SK-N-SH (cell line): ENCODE measurements around the gene FBXO10. TPM values are rescaled to one million over a fixed set of nuclear protein-coding genes. Genes with fewer than 3 reads are reported as not detected.
"Not testable (repeated sequence)": the region's sequence is repeated elsewhere in the genome, so short reads cannot be mapped to it uniquely, and the experiment has no call there.

Source experiments
- CTCF ChIA-PET: fragments of 300-600, 350-600 bp; formaldehyde crosslinking; extraction: SDS; loops from one replicate; lab custom pipeline; 2021; lab: Yijun Ruan, JAX
- POLR2A ChIA-PET: fragments of 350-600 bp; sonication (Branson Sonifier 250); formaldehyde crosslinking; extraction: SDS; loops from one replicate; lab custom pipeline; 2020; ENCODE audit warnings: antibody characterized with exemption, inconsistent platforms; lab: Yijun Ruan, JAX
- DNase-seq: peaks from one replicate; pipeline ENCODE4 v3.0.0; 2012
- H2AFZ ChIP-seq: fragments of 200-600 bp; sonication (generic); 2 replicates; pipeline ENCODE4 v1.8.1; 2016; ENCODE audit warnings: antibody characterized with exemption, mild to moderate bottlenecking, low read depth
- H3F3A ChIP-seq: fragments of 200-600 bp; sonication (generic); replicated peaks from 2 replicates; pipeline ENCODE3; 2016; ENCODE audit warnings: antibody characterized with exemption, mild to moderate bottlenecking; ENCODE audit not compliant: insufficient read depth
- H3K27ac ChIP-seq, 2 experiments: fragments of 200-500 bp in 1 of 2; fragments of 200-600 bp in 1 of 2; sonication (Bioruptor generic) in 1 of 2; sonication (generic), shearing (Covaris generic) in 1 of 2; 2 replicates each; pipeline versions ENCODE4 v1.5.1 to v1.6.1; 2014 to 2016; ENCODE audit warnings: low read depth in 2 of 2, inconsistent platforms in 1 of 2, low read length in 1 of 2, mild to moderate bottlenecking in 1 of 2, mixed read lengths in 1 of 2
- H3K27me3 ChIP-seq: fragments of 200-600 bp; sonication (generic), shearing (Covaris generic); 2 replicates; pipeline ENCODE4 v1.6.1; 2016; ENCODE audit warnings: mixed run types; ENCODE audit not compliant: insufficient read depth
- H3K36me3 ChIP-seq, 2 experiments: fragments of 200-500 bp in 1 of 2; fragments of 200-600 bp in 1 of 2; sonication (Bioruptor generic) in 1 of 2; sonication (generic) in 1 of 2; replicated peaks in 1 of 2; 2 replicates each; pipeline versions ENCODE3 to v1.5.1; 2014 to 2016; ENCODE audit warnings: low read length in 1 of 2, mild to moderate bottlenecking in 1 of 2; ENCODE audit not compliant: insufficient read depth in 2 of 2, control insufficient read depth in 1 of 2
- H3K4me1 ChIP-seq, 2 experiments: fragments of 200-500 bp in 1 of 2; fragments of 200-600 bp in 1 of 2; sonication (Bioruptor generic) in 1 of 2; sonication (generic), shearing (Covaris generic) in 1 of 2; 2 replicates each; pipeline versions ENCODE4 v1.5.1 to v1.6.1; 2014 to 2016; ENCODE audit warnings: low read depth in 1 of 2, low read length in 1 of 2, mixed run types in 1 of 2; ENCODE audit not compliant: insufficient read depth in 2 of 2, control insufficient read depth in 1 of 2
- H3K4me2 ChIP-seq: fragments of 200-600 bp; sonication (generic), shearing (Covaris generic); 2 replicates; pipeline ENCODE4 v1.6.1; 2017; ENCODE audit warnings: mixed run types
- H3K4me3 ChIP-seq, 2 experiments: fragments of 200-500 bp in 1 of 2; fragments of 200-600 bp in 1 of 2; sonication (Bioruptor generic) in 1 of 2; sonication (generic), shearing (Covaris generic) in 1 of 2; 2 replicates each; pipeline versions ENCODE4 v1.5.1 to v1.8.1; 2014 to 2016; ENCODE audit warnings: low read depth in 2 of 2, inconsistent platforms in 1 of 2, low read length in 1 of 2, mild to moderate bottlenecking in 1 of 2, mixed read lengths in 1 of 2, moderate library complexity in 1 of 2
- H3K79me2 ChIP-seq: fragments of 200-600 bp; sonication (generic); 2 replicates; pipeline ENCODE4 v1.8.1; 2017; ENCODE audit warnings: mild to moderate bottlenecking; ENCODE audit not compliant: insufficient read depth
- H3K9ac ChIP-seq: fragments of 200-600 bp; sonication (generic); 2 replicates; pipeline ENCODE4 v1.6.1; 2017; ENCODE audit warnings: mixed run types
- H3K9me2 ChIP-seq: fragments of 200-600 bp; sonication (generic); 2 replicates; pipeline ENCODE4 v1.6.1; 2017; ENCODE audit warnings: mixed run types
- H3K9me3 ChIP-seq: fragments of 200-600 bp; sonication (generic); 2 replicates; pipeline ENCODE4 v1.6.1; 2017; ENCODE audit warnings: mixed run types, mild to moderate bottlenecking, moderate library complexity
- H4K20me1 ChIP-seq: fragments of 200-600 bp; sonication (generic); 2 replicates; pipeline ENCODE4 v1.6.1; 2017; ENCODE audit warnings: mild to moderate bottlenecking, mixed run types; ENCODE audit not compliant: insufficient read depth
- CHD2 ChIP-seq: fragments of 150-350 bp; IDR thresholded peaks from 2 replicates; pipeline ENCODE4 v1.6.1; 2018; ENCODE audit warnings: low read length; ENCODE audit not compliant: partially characterized antibody
- EP300 ChIP-seq, 2 experiments: IDR thresholded peaks; 2 replicates each; pipeline versions ENCODE4 v1.4.0 to v1.6.1; 2012; ENCODE audit warnings: borderline replicate concordance in 1 of 2, low read depth in 1 of 2, low read length in 1 of 2
- EZH2phosphoT487 ChIP-seq: fragments of 200-600 bp; sonication (generic); IDR thresholded peaks from 2 replicates; pipeline ENCODE4 v1.6.1; 2017; ENCODE audit warnings: low read depth, mixed run types, mild to moderate bottlenecking, antibody characterized with exemption, moderate library complexity, borderline replicate concordance
- FOSL2 ChIP-seq: IDR thresholded peaks from 2 replicates; pipeline ENCODE4 v1.4.0; 2012; ENCODE audit warnings: low read depth, mild to moderate bottlenecking, moderate library complexity, borderline replicate concordance
- FOXM1 ChIP-seq: IDR thresholded peaks from 2 replicates; pipeline ENCODE4 v1.4.0; 2012; ENCODE audit warnings: low read depth, mild to moderate bottlenecking
- JUND ChIP-seq: IDR thresholded peaks from 2 replicates; pipeline ENCODE4 v1.4.0; 2012
- MAX ChIP-seq: IDR thresholded peaks from 2 replicates; pipeline ENCODE4 v1.4.0; 2012; ENCODE audit warnings: low read depth
- MEF2A ChIP-seq: IDR thresholded peaks from 2 replicates; pipeline ENCODE4 v1.4.0; 2012; ENCODE audit warnings: low read depth, borderline replicate concordance
- MXI1 ChIP-seq: IDR thresholded peaks from 2 replicates; pipeline ENCODE4 v1.6.1; 2012; ENCODE audit warnings: mild to moderate bottlenecking, low read depth, low read length, improper control_type of control experiment
- POLR2AphosphoS5 ChIP-seq: IDR thresholded peaks from 2 replicates; pipeline ENCODE4 v1.6.1; 2012; ENCODE audit warnings: low read depth, low read length
- RAD21 ChIP-seq: IDR thresholded peaks from 2 replicates; pipeline ENCODE4 v1.6.1; 2012; ENCODE audit warnings: mild to moderate bottlenecking, low read length
- REST ChIP-seq: IDR thresholded peaks from 2 replicates; pipeline ENCODE4 v1.6.1; 2012; ENCODE audit warnings: mild to moderate bottlenecking, low read depth, low read length, moderate library complexity
- RFX5 ChIP-seq: IDR thresholded peaks from 2 replicates; pipeline ENCODE4 v1.6.1; 2012; ENCODE audit warnings: mild to moderate bottlenecking, improper control_type of control experiment, low read length
- SIN3A ChIP-seq: IDR thresholded peaks from 2 replicates; pipeline ENCODE4 v1.6.1; 2012; ENCODE audit warnings: low read depth, mild to moderate bottlenecking, low read length, moderate library complexity, borderline replicate concordance
- SMC3 ChIP-seq: IDR thresholded peaks from 2 replicates; pipeline ENCODE4 v1.6.1; 2012; ENCODE audit warnings: low read depth, low read length, improper control_type of control experiment
- TAF1 ChIP-seq: IDR thresholded peaks from 2 replicates; pipeline ENCODE4 v1.6.1; 2012; ENCODE audit warnings: low read depth, mild to moderate bottlenecking, low read length, moderate library complexity, borderline replicate concordance
- TEAD4 ChIP-seq: IDR thresholded peaks from 2 replicates; pipeline ENCODE4 v1.4.0; 2012; ENCODE audit warnings: mild to moderate bottlenecking, borderline replicate concordance; ENCODE audit not compliant: insufficient read depth
- WGBS: methylation state at CpG from one replicate; pipeline ENCODE4 v1.1.6; 2017; ENCODE audit warnings: low lambda C conversion rate; 5-methylcytosine and 5-hydroxymethylcytosine counted together
- polyA plus RNA-seq, 3 experiments: library from polyadenylated mRNA; depleted of rRNA; stranded (reverse); fragments of >200 nt; gene quantifications; 2 replicates each; pipeline ENCODE4 v1.2.3, GENCODE V29; 2012

Gene FBXO10
- polyA plus RNA-seq, 1 of the 3 experiments (the other 2 are of a cell fraction) = 10.1 TPM

GRCh38 chr9:37474438-37474837 lies 101.7 kb downstream of the FBXO10 start:
- Histone ChIP-seq H2AFZ (no peak overlapping the region), H3K9me3 (peaks cover 9% of the 10 kb centered on the region; the same call in 1 of the 2 replicates), H3K4me3 (no peak overlapping the region), H3K4me1 (no peaks in the 10 kb centered on the region), H3F3A (peaks cover 26% of the 10 kb centered on the region), H3K27me3 (no peaks in the 10 kb centered on the region), H3K9ac (no peak overlapping the region), H3K79me2 (no peaks in the 10 kb centered on the region), H4K20me1 (no peaks in the 10 kb centered on the region), H3K36me3 (no peaks in the 10 kb centered on the region), H3K4me2 (no peak overlapping the region), H3K9me2 (no peaks in the 10 kb centered on the region), H3K27ac (no peak overlapping the region)
- TF ChIP-seq JUND (no peak), SIN3A (no peak), SMC3 (no peak), CHD2 (no peak), MXI1 (no peak), RAD21 (no peak), FOSL2 (no peak), EZH2phosphoT487 (no peak), TEAD4 (no peak), FOXM1 (no peak)
- WGBS = 33% methylated on average over 3 of the region's 3 CpGs
- POLR2A ChIA-PET = no interaction called here
- no peak for DNase-seq
- CTCF ChIA-PET = no interaction called here

DNA sequence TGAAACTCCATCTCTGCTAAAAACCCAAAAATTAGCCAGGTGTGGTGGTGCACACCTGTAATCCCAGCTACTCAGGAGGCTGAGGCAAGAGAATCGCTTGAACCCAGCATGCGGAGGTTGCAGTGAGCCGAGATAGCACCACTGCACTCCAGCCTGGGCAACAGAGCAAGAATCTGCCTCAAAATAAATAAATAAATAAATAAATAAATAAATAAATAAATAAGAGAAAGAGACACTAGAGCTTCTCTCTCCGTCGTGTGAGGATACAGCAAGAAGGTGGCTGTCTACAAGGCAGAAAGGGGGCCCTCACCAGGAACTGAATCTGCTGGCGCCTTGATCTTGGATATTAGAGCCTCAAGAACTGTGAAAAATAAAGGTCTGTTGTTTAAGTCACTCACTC lies 102.2 kb downstream of the FBXO10 start:
- WGBS = 55% methylated on average over 6 of the region's 6 CpGs
- H2AFZ ChIP-seq, H4K20me1 ChIP-seq, H3K9ac ChIP-seq, CTCF ChIA-PET, H3K9me3 ChIP-seq, H3K36me3 ChIP-seq, H3K27ac ChIP-seq, POLR2A ChIA-PET, DNase-seq, H3K4me1 ChIP-seq, H3K9me2 ChIP-seq, H3K79me2 ChIP-seq, H3K27me3 ChIP-seq, H3K4me2 ChIP-seq, H3K4me3 ChIP-seq: not testable (repeated sequence)
- peaks cover 26% of the 10 kb centered on the region for H3F3A ChIP-seq

GRCh38 chr9:37471942-37472684 lies 104.1 kb downstream of the FBXO10 start:
- 26% methylated on average over 7 of the region's 7 CpGs for WGBS
- peak overlapping the region; percentile 81 for H2AFZ ChIP-seq
- H3F3A ChIP-seq = peaks cover 28% of the 10 kb centered on the region
- peak overlapping the region; percentile 34 to 61; a peak in 3 of 4 replicates for H3K4me3 ChIP-seq
- peak overlapping the region; percentile 76 for H3K9ac ChIP-seq
- H3K9me3 ChIP-seq = peaks cover 9% of the 10 kb centered on the region; the same call in 1 of the 2 replicates
- POLR2A ChIA-PET = no interaction called here
- H3K4me1 ChIP-seq = no peaks in the 10 kb centered on the region
- no peaks in the 10 kb centered on the region for H3K79me2 ChIP-seq
- H3K36me3 ChIP-seq = no peaks in the 10 kb centered on the region
- H3K27me3 ChIP-seq = no peaks in the 10 kb centered on the region
- CTCF ChIA-PET = no interaction called here
- H3K4me2 ChIP-seq = peak overlapping the region; percentile 70
- no peaks in the 10 kb centered on the region for H3K9me2 ChIP-seq
- H3K27ac ChIP-seq = peak overlapping the region; percentile 70 to 94; a peak in 3 of 4 replicates
- H4K20me1 ChIP-seq = no peaks in the 10 kb centered on the region
- no peak for DNase-seq
- TF ChIP-seq TAF1 (peak; percentile 60; the same call in 1 of the 2 replicates), JUND (peak; percentile 96), TEAD4 (peak; percentile 95), MXI1 (no peak), FOSL2 (peak; percentile 83), POLR2AphosphoS5 (peak; percentile 66), MAX (no peak; the same call in 1 of the 2 replicates), RAD21 (no peak), SIN3A (peak; percentile 77; the same call in 1 of the 2 replicates), RFX5 (no peak), MEF2A (no peak; the same call in 1 of the 2 replicates), REST (peak; percentile 38; the same call in 1 of the 2 replicates), EP300 (IDR thresholded peaks at IDR 0.05; ENCODE audit: borderline replicate concordance in 1 of 2, low read depth in 1 of 2, low read length in 1 of 2) (peak in 1 of 2 experiments; percentile 37; a peak in 1 of 4 replicates)
